Calu3 (cell line): ENCODE measurements around the gene ZC3H18. TPM values are rescaled to one million over a fixed set of nuclear protein-coding genes. Genes with fewer than 3 reads are reported as not detected.

ENCODE experiments used
- BruUV-seq: library from RNA; stranded (reverse); fragments of 400-500 nt; replicated peaks from 2 replicates; lab custom pipeline; 2021; lab: Mats Ljungman, UMichigan
- CTCF ChIA-PET: fragments of 300-600 bp; sonication (Branson Sonifier 250); formaldehyde crosslinking; loops from one replicate; lab custom pipeline; 2022; ENCODE audit warnings: antibody characterized with exemption; lab: Charles Lee
- DNase-seq: peaks from one replicate; pipeline ENCODE4 v3.0.0; 2022
- H3K27ac Mint-ChIP-seq: one replicate; pipeline ENCODE4 v1.8.0; 2022; ENCODE audit warnings: mixed read lengths; ENCODE audit not compliant: unreplicated experiment
- H3K27me3 Mint-ChIP-seq: one replicate; pipeline ENCODE4 v1.8.0; 2022; ENCODE audit warnings: mixed read lengths; ENCODE audit not compliant: unreplicated experiment
- H3K36me3 Mint-ChIP-seq: one replicate; pipeline ENCODE4 v1.8.0; 2022; ENCODE audit warnings: mild to moderate bottlenecking, moderate library complexity, mixed read lengths; ENCODE audit not compliant: insufficient read depth, unreplicated experiment
- H3K4me1 Mint-ChIP-seq: one replicate; pipeline ENCODE4 v1.8.0; 2022; ENCODE audit warnings: mild to moderate bottlenecking, low read depth, mixed read lengths; ENCODE audit not compliant: unreplicated experiment
- H3K4me3 Mint-ChIP-seq: one replicate; pipeline ENCODE4 v1.8.0; 2022; ENCODE audit warnings: mild to moderate bottlenecking, low read depth, moderate library complexity, mixed read lengths; ENCODE audit not compliant: unreplicated experiment
- H3K9me3 Mint-ChIP-seq: one replicate; pipeline ENCODE4 v1.8.0; 2022; ENCODE audit warnings: low read depth, mixed read lengths; ENCODE audit not compliant: unreplicated experiment
- CTCF ChIP-seq: fragments of 200-600 bp; IDR thresholded peaks from one replicate; pipeline ENCODE4 v1.8.0; 2022; ENCODE audit warnings: antibody characterized with exemption; ENCODE audit not compliant: unreplicated experiment
- intact Hi-C: fragments of 100-400 bp; cut with micrococcal nuclease; formaldehyde crosslinking; loops from one replicate; pipeline ENCODE4 v1.10.0; 2022; ENCODE audit not compliant: unreplicated experiment
- total RNA-seq: library from RNA; stranded (reverse); gene quantifications from 2 replicates; pipeline ENCODE4 v1.2.3, GENCODE V29; 2022

ZC3H18 gene
- total RNA-seq, 1 experiment from 2014 or later: 85.7 TPM

- CTCF ChIA-PET: no interaction called here
- peaks cover 62% of the 10 kb centered on the region for H3K36me3 Mint-ChIP-seq
Observed at GRCh38 chr16:88630433-88630832, 60.2 kb downstream of the ZC3H18 start.

GRCh38 chr16:88630941-88631340 is 60.7 kb downstream of the ZC3H18 start:
- Mint-ChIP-seq H3K27me3 (no peaks in the 10 kb centered on the region), H3K36me3 (peaks cover 65% of the 10 kb centered on the region), H3K4me1 (no peaks in the 10 kb centered on the region), H3K4me3 (no peak overlapping the region), H3K9me3 (no peaks in the 10 kb centered on the region), H3K27ac (no peak overlapping the region)
- no peak for DNase-seq
- TF ChIP-seq CTCF: no peak
- intact Hi-C loops: no loop called here
- CTCF ChIA-PET: no interaction called here
- no TSS peak for BruUV-seq

More at GRCh38 chr16:88630433-88630832, 60.2 kb downstream of the ZC3H18 start:
- H3K9me3 Mint-ChIP-seq: no peaks in the 10 kb centered on the region
- no peak for TF ChIP-seq CTCF
- intact Hi-C loops: no loop called here
- no peaks in the 10 kb centered on the region for H3K27me3 Mint-ChIP-seq
- H3K4me1 Mint-ChIP-seq: no peaks in the 10 kb centered on the region
- H3K4me3 Mint-ChIP-seq: no peak overlapping the region
- no peak overlapping the region for H3K27ac Mint-ChIP-seq
- no peak for DNase-seq
- no TSS peak for BruUV-seq

GRCh38 chr16:88631384-88631783 is 61.2 kb downstream of the ZC3H18 start:
- no peak for TF ChIP-seq CTCF
- intact Hi-C loops: no loop called here
- CTCF ChIA-PET: no interaction called here
- Mint-ChIP-seq H3K4me3 (no peak overlapping the region), H3K27me3 (no peaks in the 10 kb centered on the region), H3K36me3 (peaks cover 65% of the 10 kb centered on the region), H3K27ac (no peak overlapping the region), H3K4me1 (no peaks in the 10 kb centered on the region), H3K9me3 (no peaks in the 10 kb centered on the region)
- no peak for DNase-seq
- BruUV-seq: TSS peak; percentile 93

DNA sequence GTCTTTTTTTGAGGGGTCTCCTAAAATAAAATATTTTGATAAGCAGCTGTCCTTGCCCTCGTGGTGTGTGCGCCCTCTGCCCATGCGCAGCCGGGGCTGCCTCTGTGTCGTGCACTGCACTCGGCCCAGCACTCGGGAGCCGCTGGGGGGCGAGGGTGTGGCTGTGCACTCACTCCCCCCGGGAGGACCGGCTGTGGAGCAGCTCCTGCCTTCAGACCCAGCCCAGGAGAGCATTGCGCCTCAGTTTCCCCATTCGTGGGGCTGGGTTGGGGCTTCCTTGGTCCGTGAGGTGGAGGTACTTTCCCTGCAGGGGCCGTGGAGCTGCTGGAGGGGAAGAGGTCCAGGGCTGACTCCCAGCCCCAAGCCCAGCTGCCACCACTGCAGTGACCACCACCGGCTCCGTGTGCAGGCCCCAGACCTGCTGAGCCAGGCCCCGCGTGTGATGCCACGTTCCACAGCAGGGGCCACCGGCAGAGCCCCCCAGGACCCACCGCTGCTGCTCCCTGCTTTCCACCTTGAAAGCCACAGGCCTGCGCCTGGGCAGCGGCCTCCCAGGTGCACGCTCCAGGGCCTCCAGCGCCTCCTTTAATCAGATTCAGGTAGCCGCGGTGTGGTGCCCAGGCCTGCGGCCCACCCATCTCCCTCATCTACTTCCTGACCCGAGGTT is 61.9 kb downstream of the ZC3H18 start:
- no peaks in the 10 kb centered on the region for H3K4me1 Mint-ChIP-seq
- H3K36me3 Mint-ChIP-seq: peaks cover 65% of the 10 kb centered on the region
- no peak for TF ChIP-seq CTCF
- BruUV-seq: no TSS peak
- H3K27me3 Mint-ChIP-seq: peaks cover 4% of the 10 kb centered on the region
- no peak overlapping the region for H3K27ac Mint-ChIP-seq
- intact Hi-C loops: no loop called here
- CTCF ChIA-PET: interaction anchor here (1.4 kb wide), 1 partner anchor 62 kb away, joined by 3 read pairs; the partner anchor contains the start of gene ZC3H18
- no peak for DNase-seq
- H3K9me3 Mint-ChIP-seq: no peaks in the 10 kb centered on the region
- no peak overlapping the region for H3K4me3 Mint-ChIP-seq
